Measurements from ENCODE around the gene STMN3. TPM values are rescaled to one million over a fixed set of nuclear protein-coding genes. Genes with fewer than 3 reads are reported as not detected.
"Not testable (repeated sequence)": the region's sequence is repeated elsewhere in the genome, so short reads cannot be mapped to it uniquely, and the experiment has no call there.

The STMN3 gene
- total RNA-seq, 2 donors from 2014 or later: 21.2 to 24.5 TPM

DNA sequence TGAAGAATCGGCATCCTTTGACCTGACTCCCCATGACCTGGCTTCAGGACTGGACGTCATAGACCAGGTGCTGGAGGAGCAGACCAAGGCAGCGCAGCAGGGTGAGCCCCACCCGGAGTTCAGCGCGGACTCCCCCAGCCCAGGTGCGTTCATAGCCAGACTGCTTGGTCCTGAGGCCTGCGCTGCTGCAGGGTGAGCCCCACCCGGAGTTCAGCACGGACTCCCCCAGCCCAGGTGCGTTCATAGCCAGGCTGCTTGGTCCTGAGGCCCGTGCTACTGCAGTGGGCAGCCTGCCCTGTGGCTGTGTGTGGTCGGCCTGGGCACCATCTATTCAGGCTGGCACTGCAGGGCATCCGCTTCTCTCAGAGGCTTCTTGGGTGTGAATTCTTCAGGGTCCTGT lies 20.7 kb upstream of the STMN3 start:
- WGBS: 95% methylated on average over 14 of the region's 14 CpGs
- Histone ChIP-seq H3K9me3 (no peaks in the 10 kb centered on the region), H3K27ac (no peak overlapping the region), H3K27me3 (replicated peaks; ENCODE audit: insufficient read depth) (no peaks in the 10 kb centered on the region), H3K36me3 (no peaks in the 10 kb centered on the region), H3K4me1 (replicated peaks) (no peaks in the 10 kb centered on the region), H3K4me3 (no peak overlapping the region)
- DNase-seq (ENCODE audit: low spot score): no peak
- intact Hi-C loops (cut with DNase I): no loop called here
- TF ChIP-seq POLR2AphosphoS5 (IDR thresholded peaks at IDR 0.05) (no peak), CTCF (IDR thresholded peaks at IDR 0.05) (no peak), POLR2A (IDR thresholded peaks at IDR 0.05) (no peak)

DNA sequence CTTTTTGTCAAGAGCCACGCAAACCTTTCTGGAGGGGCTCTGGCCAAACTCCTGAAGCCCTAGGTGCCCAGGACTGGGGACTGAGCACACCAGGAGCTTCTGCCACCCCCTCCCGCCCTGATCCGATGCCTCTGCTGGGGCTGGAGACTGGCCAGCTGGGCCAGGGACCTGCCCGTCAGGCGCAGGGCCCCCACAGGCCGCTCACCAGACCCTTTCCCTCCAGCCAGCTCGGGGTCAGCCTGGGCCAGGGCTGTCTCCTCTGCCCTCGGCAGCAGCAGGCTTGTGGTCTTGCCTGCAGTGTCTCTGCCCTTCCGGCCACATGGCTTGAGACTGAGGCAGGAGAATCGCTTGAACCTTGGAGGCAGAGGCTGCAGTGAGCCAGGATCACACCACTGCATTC lies 19.4 kb upstream of the STMN3 start:
- WGBS: 92% methylated on average over 10 of the region's 10 CpGs
- no peak overlapping the region for H3K4me3 ChIP-seq
- no peak for TF ChIP-seq CTCF (IDR thresholded peaks at IDR 0.05)
- TF ChIP-seq POLR2A (IDR thresholded peaks at IDR 0.05): no peak
- no peak for TF ChIP-seq POLR2AphosphoS5 (IDR thresholded peaks at IDR 0.05)
- DNase-seq (ENCODE audit: low spot score): no peak
- intact Hi-C loops (cut with DNase I): no loop called here
- H3K36me3 ChIP-seq: peaks cover 0 to 2% of the 10 kb centered on the region in 2 donors
- H3K27ac ChIP-seq: no peak overlapping the region
- H3K4me1 ChIP-seq (replicated peaks): no peaks in the 10 kb centered on the region
- no peaks in the 10 kb centered on the region for H3K9me3 ChIP-seq
- no peaks in the 10 kb centered on the region for H3K27me3 ChIP-seq (replicated peaks; ENCODE audit: insufficient read depth)

- H3K9me3 ChIP-seq; H3K27ac ChIP-seq; H3K4me1 ChIP-seq (replicated peaks); DNase-seq (ENCODE audit: low spot score); H3K36me3 ChIP-seq; H3K27me3 ChIP-seq (replicated peaks; ENCODE audit: insufficient read depth); intact Hi-C loops (cut with DNase I); H3K4me3 ChIP-seq: not testable (repeated sequence)
- WGBS: 94% methylated on average over 12 of the region's 12 CpGs
Observed at GRCh38 chr20:63671695-63672094, 18.5 kb upstream of the STMN3 start.

- Histone ChIP-seq H3K4me1 (replicated peaks) (no peaks in the 10 kb centered on the region), H3K27me3 (replicated peaks; ENCODE audit: insufficient read depth) (no peaks in the 10 kb centered on the region), H3K27ac (no peak overlapping the region), H3K36me3 (peaks cover 0 to 9% of the 10 kb centered on the region in 2 donors), H3K4me3 (no peak overlapping the region), H3K9me3 (no peaks in the 10 kb centered on the region)
- TF ChIP-seq CTCF (IDR thresholded peaks at IDR 0.05): no peak
- no peak for TF ChIP-seq POLR2A (IDR thresholded peaks at IDR 0.05)
- no peak for TF ChIP-seq POLR2AphosphoS5 (IDR thresholded peaks at IDR 0.05)
- intact Hi-C loops (cut with DNase I): no loop called here
- no peak for DNase-seq (ENCODE audit: low spot score)
- WGBS: 95% methylated on average over 11 of the region's 11 CpGs
Observed at GRCh38 chr20:63668351-63668750, 15.1 kb upstream of the STMN3 start.

DNA sequence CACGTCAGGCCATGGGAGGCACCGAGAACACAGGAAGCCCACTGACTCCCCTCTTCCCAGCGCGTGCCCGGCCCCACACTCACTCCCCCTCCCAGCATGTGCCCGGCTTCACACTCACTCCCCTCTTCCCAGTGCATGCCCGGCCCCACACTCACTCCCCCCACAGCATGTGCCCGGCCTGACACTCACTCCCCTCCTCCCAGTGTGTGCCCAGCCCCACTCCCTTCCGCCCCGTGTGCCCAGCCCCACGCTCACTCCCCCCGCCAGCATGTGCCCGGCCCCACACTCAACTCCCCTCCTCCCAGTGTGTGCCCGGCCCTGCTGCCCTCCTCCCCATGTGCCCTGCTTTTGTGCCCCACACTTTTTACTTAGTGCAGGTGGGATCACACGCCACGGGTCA lies 14.6 kb upstream of the STMN3 start:
- no peak for DNase-seq (ENCODE audit: low spot score)
- TF ChIP-seq POLR2AphosphoS5 (IDR thresholded peaks at IDR 0.05): no peak
- TF ChIP-seq CTCF (IDR thresholded peaks at IDR 0.05): no peak
- no peak for TF ChIP-seq POLR2A (IDR thresholded peaks at IDR 0.05)
- Histone ChIP-seq H3K9me3 (no peaks in the 10 kb centered on the region), H3K4me1 (replicated peaks) (no peaks in the 10 kb centered on the region), H3K27ac (no peak overlapping the region), H3K4me3 (no peak overlapping the region), H3K27me3 (replicated peaks; ENCODE audit: insufficient read depth) (no peaks in the 10 kb centered on the region), H3K36me3 (peaks cover under 1 to 9% of the 10 kb centered on the region in 2 donors)
- WGBS: 94% methylated on average over 16 of the region's 16 CpGs
- intact Hi-C loops (cut with DNase I): no loop called here
